K562 (cell line): ENCODE data around the gene ARF4. TPM values are rescaled to one million over a fixed set of nuclear protein-coding genes. Genes with fewer than 3 reads are reported as not detected.
A peak's percentile ranks its signal among the peaks of the same experiment; 100 is the strongest.

Source experiments
- MYNN ChIP-seq, 2 experiments: sonication (generic); formaldehyde crosslinking in 1 of 2; IDR thresholded peaks; 2 replicates each; pipeline versions ENCODE4 v1.5.0 to v1.6.1; 2016 to 2020; ENCODE audit warnings: antibody characterized with exemption in 1 of 2, missing genetic modification reagents in 1 of 2
- NONO ChIP-seq, 2 experiments: fragments of 200-400 bp in 1 of 2; fragments of 450-650 bp in 1 of 2; formaldehyde crosslinking in 1 of 2; IDR thresholded peaks; 2 replicates each; pipeline ENCODE4 v1.6.1; 2017; ENCODE audit warnings: low read depth in 2 of 2, mild to moderate bottlenecking in 2 of 2, moderate library complexity in 2 of 2, low read length in 1 of 2
- SMAD1 ChIP-seq: fragments of 150-350 bp; IDR thresholded peaks from 2 replicates; pipeline ENCODE4 v1.6.1; 2014; ENCODE audit warnings: low read length, low read depth; ENCODE audit not compliant: partially characterized antibody
- SUPT5H ChIP-seq: fragments of 450-650 bp; IDR thresholded peaks from 2 replicates; pipeline ENCODE4 v1.6.1; 2016
- ZNF174 ChIP-seq: fragments of 250-450 bp; sonication (Bioruptor Pico); IDR thresholded peaks from 2 replicates; pipeline ENCODE4 v1.4.0; 2020; ENCODE audit warnings: mild to moderate bottlenecking
- polyA plus RNA-seq, 8 experiments: library from polyadenylated mRNA; depleted of rRNA in 4 of 8; stranded (reverse) in 5 of 8; unstranded in 3 of 8; fragments of >200 nt; fragmentation: Nextera tagmentation in 2 of 8; fragmentation: Illumina TruSeq in 1 of 8; extraction: Ambion mirVana in 2 of 8; extraction: Trizol in 1 of 8; gene quantifications; 2 replicates each; pipeline versions ENCODE4 v1.2.1 to v1.2.3, GENCODE V29; 2011 to 2014; ENCODE audit warnings: inconsistent platforms in 1 of 8, missing spikeins in 1 of 8
- total RNA-seq, 7 experiments: library from RNA; depleted of rRNA in 6 of 7; stranded (reverse); fragments of >200 nt in 6 of 7; fragmentation: Illumina TruSeq in 2 of 7; extraction: Trizol in 2 of 7; gene quantifications; 2 replicates each; pipeline versions ENCODE4 v1.2.1 to v1.2.3, GENCODE V29; 2011 to 2021; ENCODE audit warnings: low replicate concordance in 1 of 7
- TF ChIP-seq, protein P1 (sequence below), 2 experiments: IDR thresholded peaks; 2 replicates each; pipeline ENCODE4 v1.6.1; 2011; ENCODE audit warnings: borderline replicate concordance in 1 of 2, control low read depth in 1 of 2, low read depth in 1 of 2, low read length in 1 of 2, mild to moderate bottlenecking in 1 of 2, mixed read lengths in 1 of 2, moderate library complexity in 1 of 2; ENCODE audit not compliant: insufficient read depth in 1 of 2, insufficient read length in 1 of 2, poor library complexity in 1 of 2, severe bottlenecking in 1 of 2; ENCODE audit errors: extremely low read depth in 1 of 2
- TF ChIP-seq, protein P2 (sequence below), 2 experiments: fragments of 450-650 bp in 1 of 2; sonication (generic) in 1 of 2; formaldehyde crosslinking in 1 of 2; IDR thresholded peaks; 2 replicates each; pipeline versions ENCODE4 v1.7.1 to v1.9.0; 2016 to 2022; ENCODE audit warnings: inconsistent platforms in 1 of 2, mild to moderate bottlenecking in 1 of 2, missing genetic modification reagents in 1 of 2
- TF ChIP-seq, protein P3 (sequence below), 2 experiments: fragments of 450-650 bp in 1 of 2; IDR thresholded peaks; 2 replicates each; pipeline ENCODE4 v1.6.1; 2011 to 2017; ENCODE audit warnings: low read depth in 2 of 2, antibody characterized with exemption in 1 of 2, borderline replicate concordance in 1 of 2, low read length in 1 of 2, mild to moderate bottlenecking in 1 of 2, mixed read lengths in 1 of 2; ENCODE audit not compliant: control insufficient read depth in 1 of 2
- TF ChIP-seq, protein P4 (sequence below): fragments of 250-450 bp; sonication (Bioruptor Pico); IDR thresholded peaks from 2 replicates; pipeline ENCODE4 v1.5.0; 2022; ENCODE audit warnings: mild to moderate bottlenecking

The ARF4 gene
- total and polyA plus RNA-seq, 9 of the 15 experiments (the other 6 are each of a cell fraction or from before 2014, with no cell fraction given): 41.1 to 273 (median 83.8) TPM

DNA sequence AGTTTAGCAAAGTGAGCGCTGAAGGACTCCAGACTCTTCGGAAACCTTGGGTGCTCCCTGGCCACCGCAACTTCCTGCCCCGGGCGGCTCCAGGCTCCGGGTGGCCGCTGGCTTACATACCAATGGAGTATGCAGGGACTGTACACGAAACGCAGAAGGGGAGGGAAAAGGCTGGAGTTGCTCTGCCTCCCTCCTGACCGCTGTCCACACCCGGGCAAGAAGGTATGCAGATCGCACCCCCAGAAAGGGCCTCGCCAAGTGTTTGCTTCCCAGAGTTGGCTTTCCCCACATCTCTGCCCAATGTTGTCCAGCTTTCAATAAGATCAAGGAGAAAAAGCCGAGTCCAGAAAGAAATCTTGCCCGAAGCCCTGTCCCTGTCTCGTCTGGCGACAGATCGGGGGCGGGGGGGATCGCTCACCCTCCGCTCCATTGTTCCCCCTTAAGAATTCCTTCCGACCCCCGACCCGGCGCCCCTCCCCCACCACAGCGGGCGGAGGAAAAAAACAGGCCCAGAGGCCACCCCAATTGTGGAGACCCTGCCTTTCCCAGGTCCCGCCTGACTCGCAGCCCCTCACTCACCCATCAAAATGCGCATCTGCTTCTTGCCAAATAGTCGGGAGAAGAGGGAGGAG lies 533 bp downstream of the ARF4 start (continued):
- TF ChIP-seq, protein P1, sequence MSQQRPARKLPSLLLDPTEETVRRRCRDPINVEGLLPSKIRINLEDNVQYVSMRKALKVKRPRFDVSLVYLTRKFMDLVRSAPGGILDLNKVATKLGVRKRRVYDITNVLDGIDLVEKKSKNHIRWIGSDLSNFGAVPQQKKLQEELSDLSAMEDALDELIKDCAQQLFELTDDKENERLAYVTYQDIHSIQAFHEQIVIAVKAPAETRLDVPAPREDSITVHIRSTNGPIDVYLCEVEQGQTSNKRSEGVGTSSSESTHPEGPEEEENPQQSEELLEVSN (IDR thresholded peaks at IDR 0.05; ENCODE audit: borderline replicate concordance in 1 of 2, extremely low read depth in 1 of 2, insufficient read depth in 1 of 2, insufficient read length in 1 of 2, low read depth in 1 of 2, low read length in 1 of 2, poor library complexity in 1 of 2, severe bottlenecking in 1 of 2): no peak
- no peak for TF ChIP-seq ZNF174 (CRISPR knock-in tag)
- no peak for TF ChIP-seq SMAD1
- TF ChIP-seq, protein P2, sequence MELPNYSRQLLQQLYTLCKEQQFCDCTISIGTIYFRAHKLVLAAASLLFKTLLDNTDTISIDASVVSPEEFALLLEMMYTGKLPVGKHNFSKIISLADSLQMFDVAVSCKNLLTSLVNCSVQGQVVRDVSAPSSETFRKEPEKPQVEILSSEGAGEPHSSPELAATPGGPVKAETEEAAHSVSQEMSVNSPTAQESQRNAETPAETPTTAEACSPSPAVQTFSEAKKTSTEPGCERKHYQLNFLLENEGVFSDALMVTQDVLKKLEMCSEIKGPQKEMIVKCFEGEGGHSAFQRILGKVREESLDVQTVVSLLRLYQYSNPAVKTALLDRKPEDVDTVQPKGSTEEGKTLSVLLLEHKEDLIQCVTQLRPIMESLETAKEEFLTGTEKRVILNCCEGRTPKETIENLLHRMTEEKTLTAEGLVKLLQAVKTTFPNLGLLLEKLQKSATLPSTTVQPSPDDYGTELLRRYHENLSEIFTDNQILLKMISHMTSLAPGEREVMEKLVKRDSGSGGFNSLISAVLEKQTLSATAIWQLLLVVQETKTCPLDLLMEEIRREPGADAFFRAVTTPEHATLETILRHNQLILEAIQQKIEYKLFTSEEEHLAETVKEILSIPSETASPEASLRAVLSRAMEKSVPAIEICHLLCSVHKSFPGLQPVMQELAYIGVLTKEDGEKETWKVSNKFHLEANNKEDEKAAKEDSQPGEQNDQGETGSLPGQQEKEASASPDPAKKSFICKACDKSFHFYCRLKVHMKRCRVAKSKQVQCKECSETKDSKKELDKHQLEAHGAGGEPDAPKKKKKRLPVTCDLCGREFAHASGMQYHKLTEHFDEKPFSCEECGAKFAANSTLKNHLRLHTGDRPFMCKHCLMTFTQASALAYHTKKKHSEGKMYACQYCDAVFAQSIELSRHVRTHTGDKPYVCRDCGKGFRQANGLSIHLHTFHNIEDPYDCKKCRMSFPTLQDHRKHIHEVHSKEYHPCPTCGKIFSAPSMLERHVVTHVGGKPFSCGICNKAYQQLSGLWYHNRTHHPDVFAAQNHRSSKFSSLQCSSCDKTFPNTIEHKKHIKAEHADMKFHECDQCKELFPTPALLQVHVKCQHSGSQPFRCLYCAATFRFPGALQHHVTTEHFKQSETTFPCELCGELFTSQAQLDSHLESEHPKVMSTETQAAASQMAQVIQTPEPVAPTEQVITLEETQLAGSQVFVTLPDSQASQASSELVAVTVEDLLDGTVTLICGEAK (IDR thresholded peaks at IDR 0.05): no peak
- TF ChIP-seq, protein P2 (CRISPR knock-in tag; IDR thresholded peaks at IDR 0.05): 0 out of 2 replicates have a peak, but pooled peaks have one; percentile 27
- no peak for TF ChIP-seq SUPT5H
- TF ChIP-seq, protein P3, sequence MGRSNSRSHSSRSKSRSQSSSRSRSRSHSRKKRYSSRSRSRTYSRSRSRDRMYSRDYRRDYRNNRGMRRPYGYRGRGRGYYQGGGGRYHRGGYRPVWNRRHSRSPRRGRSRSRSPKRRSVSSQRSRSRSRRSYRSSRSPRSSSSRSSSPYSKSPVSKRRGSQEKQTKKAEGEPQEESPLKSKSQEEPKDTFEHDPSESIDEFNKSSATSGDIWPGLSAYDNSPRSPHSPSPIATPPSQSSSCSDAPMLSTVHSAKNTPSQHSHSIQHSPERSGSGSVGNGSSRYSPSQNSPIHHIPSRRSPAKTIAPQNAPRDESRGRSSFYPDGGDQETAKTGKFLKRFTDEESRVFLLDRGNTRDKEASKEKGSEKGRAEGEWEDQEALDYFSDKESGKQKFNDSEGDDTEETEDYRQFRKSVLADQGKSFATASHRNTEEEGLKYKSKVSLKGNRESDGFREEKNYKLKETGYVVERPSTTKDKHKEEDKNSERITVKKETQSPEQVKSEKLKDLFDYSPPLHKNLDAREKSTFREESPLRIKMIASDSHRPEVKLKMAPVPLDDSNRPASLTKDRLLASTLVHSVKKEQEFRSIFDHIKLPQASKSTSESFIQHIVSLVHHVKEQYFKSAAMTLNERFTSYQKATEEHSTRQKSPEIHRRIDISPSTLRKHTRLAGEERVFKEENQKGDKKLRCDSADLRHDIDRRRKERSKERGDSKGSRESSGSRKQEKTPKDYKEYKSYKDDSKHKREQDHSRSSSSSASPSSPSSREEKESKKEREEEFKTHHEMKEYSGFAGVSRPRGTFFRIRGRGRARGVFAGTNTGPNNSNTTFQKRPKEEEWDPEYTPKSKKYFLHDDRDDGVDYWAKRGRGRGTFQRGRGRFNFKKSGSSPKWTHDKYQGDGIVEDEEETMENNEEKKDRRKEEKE (IDR thresholded peaks at IDR 0.05; ENCODE audit: borderline replicate concordance in 1 of 2, control insufficient read depth in 1 of 2, low read depth in 2 of 2, low read length in 1 of 2): no peak
- no peak for TF ChIP-seq MYNN (IDR thresholded peaks at IDR 0.05)
- no peak for TF ChIP-seq MYNN (CRISPR knock-in tag; IDR thresholded peaks at IDR 0.05)
- TF ChIP-seq, protein P4, sequence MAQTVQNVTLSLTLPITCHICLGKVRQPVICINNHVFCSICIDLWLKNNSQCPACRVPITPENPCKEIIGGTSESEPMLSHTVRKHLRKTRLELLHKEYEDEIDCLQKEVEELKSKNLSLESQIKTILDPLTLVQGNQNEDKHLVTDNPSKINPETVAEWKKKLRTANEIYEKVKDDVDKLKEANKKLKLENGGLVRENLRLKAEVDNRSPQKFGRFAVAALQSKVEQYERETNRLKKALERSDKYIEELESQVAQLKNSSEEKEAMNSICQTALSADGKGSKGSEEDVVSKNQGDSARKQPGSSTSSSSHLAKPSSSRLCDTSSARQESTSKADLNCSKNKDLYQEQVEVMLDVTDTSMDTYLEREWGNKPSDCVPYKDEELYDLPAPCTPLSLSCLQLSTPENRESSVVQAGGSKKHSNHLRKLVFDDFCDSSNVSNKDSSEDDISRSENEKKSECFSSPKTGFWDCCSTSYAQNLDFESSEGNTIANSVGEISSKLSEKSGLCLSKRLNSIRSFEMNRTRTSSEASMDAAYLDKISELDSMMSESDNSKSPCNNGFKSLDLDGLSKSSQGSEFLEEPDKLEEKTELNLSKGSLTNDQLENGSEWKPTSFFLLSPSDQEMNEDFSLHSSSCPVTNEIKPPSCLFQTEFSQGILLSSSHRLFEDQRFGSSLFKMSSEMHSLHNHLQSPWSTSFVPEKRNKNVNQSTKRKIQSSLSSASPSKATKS (CRISPR knock-in tag): no peak
- TF ChIP-seq NONO (IDR thresholded peaks at IDR 0.05; ENCODE audit: low read depth in 2 of 2, low read length in 1 of 2): no peak
